ENCODE results near the gene EFCAB11. TPM values are rescaled to one million over a fixed set of nuclear protein-coding genes. Genes with fewer than 3 reads are reported as not detected.

The EFCAB11 gene
- total and polyA plus RNA-seq, 2 of the 8 experiments (the other 6 are each of a cell fraction or from before 2014, with no cell fraction given), result 6.8 to 12.8 TPM

- Histone ChIP-seq H2BK15ac (ENCODE audit: low read length) (no peak overlapping the region), H2BK120ac (replicated peaks; ENCODE audit: low read depth, low read length) (no peak overlapping the region), H3K56ac (replicated peaks; ENCODE audit: insufficient read length, low read depth, low read length) (no peak overlapping the region), H3K18ac (ENCODE audit: extremely low read depth, low read length) (peak overlapping the region; percentile 56; the same call in 1 of the 2 replicates), H3K4ac (replicated peaks; ENCODE audit: insufficient read length, low read depth, low read length) (no peak overlapping the region), H3K23ac (ENCODE audit: insufficient read length) (no peak overlapping the region), H3K4me1 (replicated peaks in 1 of 4; ENCODE audit: control insufficient read depth in 3 of 4, insufficient read depth in 4 of 4, low read length in 3 of 4) (peaks cover 6 to 13% (median 9%) of the 10 kb centered on the region in 4 experiments; a peak in 6 of 7 replicates), H3K14ac (ENCODE audit: insufficient read length) (no peak overlapping the region), H3K79me2 (ENCODE audit: control insufficient read depth in 1 of 2, insufficient read depth in 2 of 2, low read length in 2 of 2) (no peaks in the 10 kb centered on the region), H4K20me1 (replicated peaks in 1 of 2; ENCODE audit: control insufficient read depth in 1 of 2, insufficient read depth in 2 of 2, low read length in 2 of 2) (no peaks in the 10 kb centered on the region), H2BK20ac (ENCODE audit: low read length) (no peak overlapping the region; the same call in 1 of the 2 replicates), H4K5ac (ENCODE audit: insufficient read length, low read depth, low read length) (no peak overlapping the region), H3K27ac (ENCODE audit: low read depth, low read length) (no peak overlapping the region; the same call in 1 of the 2 replicates), H4K91ac (replicated peaks; ENCODE audit: insufficient read length, low read length) (peak overlapping the region; percentile 23), H3K4me3 (ENCODE audit: extremely low read depth in 1 of 4, insufficient read depth in 2 of 4, low read depth in 3 of 4, low read length in 4 of 4) (peak overlapping the region in 2 of 4 experiments; percentile 12 to 19; a peak in 2 of 8 replicates), H3K23me2 (ENCODE audit: low read depth, low read length) (no peaks in the 10 kb centered on the region), H2AFZ (ENCODE audit: low read length) (no peak overlapping the region), H3K27me3 (replicated peaks in 1 of 4; ENCODE audit: control insufficient read depth in 3 of 4, extremely low read depth in 1 of 4, insufficient read depth in 3 of 4, low read length in 3 of 4) (no peaks in the 10 kb centered on the region; a peak in 1 of 7 replicates), H2AK5ac (ENCODE audit: low read depth, low read length) (no peak overlapping the region), H3K4me2 (ENCODE audit: insufficient read depth in 1 of 2, low read depth in 2 of 2, low read length in 2 of 2) (peak overlapping the region; percentile 45 to 49), H2BK12ac (ENCODE audit: low read depth, low read length) (peak overlapping the region; percentile 65), H2BK5ac (ENCODE audit: low read depth, low read length) (peak overlapping the region; percentile 36; the same call in 1 of the 2 replicates), H3K9me3 (ENCODE audit: insufficient read depth in 2 of 2, low read depth in 1 of 2, low read length in 1 of 2) (no peaks in the 10 kb centered on the region), H3K79me1 (ENCODE audit: low read depth, low read length) (no peaks in the 10 kb centered on the region), H3K36me3 (ENCODE audit: control insufficient read depth in 2 of 4, insufficient read depth in 4 of 4, low read length in 3 of 4) (no peaks in the 10 kb centered on the region), H4K8ac (ENCODE audit: extremely low read depth, insufficient read depth, low read length) (no peak overlapping the region), H3K9ac (replicated peaks in 1 of 4; ENCODE audit: extremely low read depth in 1 of 4, low read depth in 3 of 4, low read length in 3 of 4) (0 out of 7 replicates have a peak overlapping the region, but pooled peaks of 1 of the 4 experiments have one; percentile 8)
- WGBS, 2 experiments (ENCODE audit: extremely low coverage in 1 of 2, insufficient coverage in 1 of 2, insufficient read length in 1 of 2, insufficient replicate concordance in 2 of 2, low coverage in 1 of 2, low lambda C conversion rate in 2 of 2, missing lambda C conversion rate in 1 of 2), result 19% methylated on average over 11 of the region's 11 CpGs; no CpG with 5 or more reads in 1 of the 2 experiments
- CTCF ChIA-PET (ENCODE audit: partially characterized antibody), result interaction anchor here (0.6 to 1.6 kb wide), 5 partner anchors 11 to 884 kb away, joined by 3 to 8 read pairs (median 4); no protein-coding TSS in a partner anchor
- POLR2A ChIA-PET (ENCODE audit: partially characterized antibody), result interaction anchor here (0.6 to 0.8 kb wide), 2 partner anchors 561 to 1561 kb away, joined by 3 read pairs; no protein-coding TSS in a partner anchor
- DNase-seq (ENCODE audit: low read depth in 1 of 2, low spot score in 2 of 2) (peak; percentile 44 to 59), FAIRE-seq (peak; percentile 57)
- TF ChIP-seq BACH1 (IDR thresholded peaks at IDR 0.05; ENCODE audit: low read length), result no peak
- TF ChIP-seq HDAC2 (IDR thresholded peaks at IDR 0.05; ENCODE audit: borderline replicate concordance in 1 of 2, low read depth in 2 of 2, low read length in 2 of 2), result peak in 1 of 2 experiments; percentile 65; a peak in 1 of 4 replicates
- TF ChIP-seq KDM1A (IDR thresholded peaks at IDR 0.05; ENCODE audit: borderline replicate concordance, low read length), result no peak
- peak; percentile 5; the same call in 1 of the 2 replicates for TF ChIP-seq EGR1 (IDR thresholded peaks at IDR 0.05; ENCODE audit: borderline replicate concordance, low read depth, low read length)
- TF ChIP-seq CHD2 (IDR thresholded peaks at IDR 0.05; ENCODE audit: low read length), result no peak
- no peak for TF ChIP-seq SP4 (IDR thresholded peaks at IDR 0.05; ENCODE audit: low read length)
- peak; percentile 60 for TF ChIP-seq MAX (IDR thresholded peaks at IDR 0.05)
- TF ChIP-seq JUN (IDR thresholded peaks at IDR 0.05; ENCODE audit: low read depth, low read length), result no peak
- no peak for TF ChIP-seq EP300 (IDR thresholded peaks at IDR 0.05; ENCODE audit: borderline replicate concordance in 1 of 2, low read depth in 2 of 2, low read length in 2 of 2)
- TF ChIP-seq TEAD4 (IDR thresholded peaks at IDR 0.05; ENCODE audit: low read depth, low read length), result 0 out of 2 replicates have a peak, but pooled peaks have one; percentile 15
Observed at GRCh38 chr14:89911010-89911919, 43.3 kb downstream of the EFCAB11 start.
